GM20431 (cell line): ENCODE results near the gene OR56A4.

Source experiments
- in situ Hi-C: fragments of 300-500 bp; cut with MseI, MboI; formaldehyde crosslinking; loops from one replicate; pipeline ENCODE4 v1.15.0; 2020; ENCODE audit warnings: low sequenced_read_pairs; ENCODE audit not compliant: unreplicated experiment

The OR56A4 gene

GRCh38 chr11:6006846-6007245, at the start of gene OR56A4:
Gene OR56A4, minus strand, starts transcription at chr11:6006946. Its CDS starts 3,954 bp downstream, at chr11:6002992.
- in situ Hi-C loops = loop anchor here (25.0 kb wide), 1 partner anchor 355 kb away; no protein-coding TSS in a partner anchor

- in situ Hi-C loops = no loop called here
These were observed 48.8 kb upstream of the OR56A4 start for GRCh38 chr11:6055569-6055968.

- in situ Hi-C loops = no loop called here
These were observed 45.6 kb upstream of the OR56A4 start for GRCh38 chr11:6052374-6052773.

- in situ Hi-C loops = no loop called here
These were observed 34.1 kb upstream of the OR56A4 start for GRCh38 chr11:6040874-6041273.

GRCh38 chr11:6030708-6031405, 24.1 kb upstream of the OR56A4 start, which contains the start of gene OR56A1:
Gene OR56A1, minus strand, starts transcription at chr11:6030758. Its CDS starts 3,066 bp downstream, at chr11:6027692.
- in situ Hi-C loops = no loop called here

GRCh38 chr11:6027501-6027900, 20.8 kb upstream of the OR56A4 start:
- in situ Hi-C loops = no loop called here

- in situ Hi-C loops = no loop called here
These were observed 18.3 kb upstream of the OR56A4 start for GRCh38 chr11:6025056-6025455.

GRCh38 chr11:6022956-6023355, 16.2 kb upstream of the OR56A4 start:
- in situ Hi-C loops = loop anchor here (25.0 kb wide), 1 partner anchor 339 kb away; no protein-coding TSS in a partner anchor

GRCh38 chr11:6013042-6013441, 6.3 kb upstream of the OR56A4 start:
- in situ Hi-C loops = loop anchor here (25.0 kb wide), 1 partner anchor 349 kb away; no protein-coding TSS in a partner anchor

GRCh38 chr11:6012035-6012668, 5.4 kb upstream of the OR56A4 start:
- in situ Hi-C loops = loop anchor here (25.0 kb wide), 1 partner anchor 350 kb away; no protein-coding TSS in a partner anchor

GRCh38 chr11:6006395-6006794, 351 bp downstream of the OR56A4 start:
- in situ Hi-C loops = loop anchor here (25.0 kb wide), 1 partner anchor 356 kb away; no protein-coding TSS in a partner anchor

- in situ Hi-C loops = loop anchor here (25.0 kb wide), 1 partner anchor 360 kb away; no protein-coding TSS in a partner anchor
These were observed 4.5 kb downstream of the OR56A4 start for GRCh38 chr11:6002202-6002699.

GRCh38 chr11:5994791-5995190, 12.0 kb downstream of the OR56A4 start:
- in situ Hi-C loops = no loop called here

- in situ Hi-C loops = no loop called here
These were observed 14.0 kb downstream of the OR56A4 start for GRCh38 chr11:5992604-5993251.

GRCh38 chr11:5992150-5992549, 14.6 kb downstream of the OR56A4 start:
- in situ Hi-C loops = no loop called here

GRCh38 chr11:5989203-5989602, 17.5 kb downstream of the OR56A4 start:
- in situ Hi-C loops = no loop called here

GRCh38 chr11:5986885-5987284, 19.9 kb downstream of the OR56A4 start, which contains the start of gene OR52L1:
Gene OR52L1, minus strand, starts transcription at chr11:5986985. Its CDS starts 55 bp downstream, at chr11:5986930.
- in situ Hi-C loops = no loop called here

GRCh38 chr11:5983443-5983842, 23.3 kb downstream of the OR56A4 start:
- in situ Hi-C loops = no loop called here

GRCh38 chr11:5973530-5973929, 33.2 kb downstream of the OR56A4 start:
- in situ Hi-C loops = no loop called here

GRCh38 chr11:5968394-5968793, 38.4 kb downstream of the OR56A4 start, which contains the start of gene OR56A5:
Gene OR56A5, minus strand, starts transcription at chr11:5968494. Its CDS starts 0 bp downstream, at chr11:5968494.
- in situ Hi-C loops = no loop called here
